HepG2 (cell line): ENCODE results near the gene TMEM198. TPM values are rescaled to one million over a fixed set of nuclear protein-coding genes. Genes with fewer than 3 reads are reported as not detected.
A peak's percentile ranks its signal among the peaks of the same experiment; 100 is the strongest.

Source experiments
- ARID4A ChIP-seq: sonication (generic); formaldehyde crosslinking; IDR thresholded peaks from 2 replicates; pipeline ENCODE4 v1.5.0; 2020; ENCODE audit warnings: mild to moderate bottlenecking, missing genetic modification reagents, borderline replicate concordance
- CENPT ChIP-seq: sonication (generic); formaldehyde crosslinking; IDR thresholded peaks from 2 replicates; pipeline ENCODE4 v1.8.0; 2022; ENCODE audit warnings: low read depth, mild to moderate bottlenecking, moderate library complexity, missing genetic modification reagents
- FOSL2 ChIP-seq: sonication (generic); formaldehyde crosslinking; IDR thresholded peaks from 2 replicates; pipeline ENCODE4 v1.4.0; 2020; ENCODE audit warnings: missing genetic modification reagents
- IRX3 ChIP-seq: sonication (generic); formaldehyde crosslinking; IDR thresholded peaks from 2 replicates; pipeline ENCODE4 v1.8.1; 2023; ENCODE audit warnings: mild to moderate bottlenecking, low read depth, missing genetic modification reagents, borderline replicate concordance
- JUN ChIP-seq: sonication (generic); formaldehyde crosslinking; IDR thresholded peaks from 2 replicates; pipeline ENCODE4 v1.4.0; 2020; ENCODE audit warnings: mild to moderate bottlenecking, missing genetic modification reagents
- KDM5B ChIP-seq: sonication (generic); formaldehyde crosslinking; IDR thresholded peaks from 2 replicates; pipeline ENCODE4 v1.4.0; 2020; ENCODE audit warnings: missing genetic modification reagents, mild to moderate bottlenecking, borderline replicate concordance
- KMT2A ChIP-seq: sonication (generic); formaldehyde crosslinking; IDR thresholded peaks from 2 replicates; pipeline ENCODE4 v1.4.0; 2020; ENCODE audit warnings: missing genetic modification reagents
- MEF2D ChIP-seq: sonication (generic); formaldehyde crosslinking; IDR thresholded peaks from 2 replicates; pipeline ENCODE4 v1.5.1; 2020; ENCODE audit warnings: mild to moderate bottlenecking, missing genetic modification reagents
- PHF21A ChIP-seq: sonication (generic); formaldehyde crosslinking; IDR thresholded peaks from 2 replicates; pipeline ENCODE4 v1.5.0; 2020; ENCODE audit warnings: mild to moderate bottlenecking, missing genetic modification reagents
- PRDM4 ChIP-seq: sonication (generic); formaldehyde crosslinking; IDR thresholded peaks from 2 replicates; pipeline ENCODE4 v1.9.0; 2021; ENCODE audit warnings: missing genetic modification reagents, borderline replicate concordance
- RCOR2 ChIP-seq: IDR thresholded peaks from 2 replicates; pipeline ENCODE4 v1.6.1; 2016; ENCODE audit warnings: missing biosample characterization, missing genetic modification reagents
- ZBTB3 ChIP-seq: sonication (generic); formaldehyde crosslinking; IDR thresholded peaks from 2 replicates; pipeline ENCODE4 v1.4.0; 2020; ENCODE audit warnings: low read depth, mild to moderate bottlenecking, moderate library complexity, missing genetic modification reagents, borderline replicate concordance
- ZFP36L2 ChIP-seq: sonication (generic); formaldehyde crosslinking; IDR thresholded peaks from 2 replicates; pipeline ENCODE4 v1.4.0; 2020; ENCODE audit warnings: missing genetic modification reagents
- ZFP41 ChIP-seq: sonication (generic); formaldehyde crosslinking; IDR thresholded peaks from 2 replicates; pipeline ENCODE4 v1.4.0; 2020; ENCODE audit warnings: mild to moderate bottlenecking, missing genetic modification reagents, borderline replicate concordance
- ZFX ChIP-seq: sonication (generic); formaldehyde crosslinking; IDR thresholded peaks from 2 replicates; pipeline ENCODE4 v1.4.0; 2020; ENCODE audit warnings: mild to moderate bottlenecking, low read depth, missing genetic modification reagents, moderate library complexity
- ZMAT3 ChIP-seq: sonication (generic); formaldehyde crosslinking; conservative IDR thresholded peaks from 2 replicates; pipeline ENCODE4 v1.7.0; 2021; ENCODE audit warnings: missing genetic modification reagents
- ZNF20 ChIP-seq: sonication (generic); formaldehyde crosslinking; IDR thresholded peaks from 2 replicates; pipeline ENCODE4 v1.4.0; 2020; ENCODE audit warnings: mild to moderate bottlenecking, moderate library complexity, missing genetic modification reagents
- ZNF251 ChIP-seq: sonication (generic); formaldehyde crosslinking; IDR thresholded peaks from 2 replicates; pipeline ENCODE4 v1.9.0; 2021; ENCODE audit warnings: mild to moderate bottlenecking, missing genetic modification reagents
- ZNF446 ChIP-seq: sonication (generic); formaldehyde crosslinking; IDR thresholded peaks from 2 replicates; pipeline ENCODE4 v1.5.0; 2020; ENCODE audit warnings: mild to moderate bottlenecking, missing genetic modification reagents
- ZNF737 ChIP-seq: sonication (generic); formaldehyde crosslinking; IDR thresholded peaks from 2 replicates; pipeline ENCODE4 v1.5.0; 2020; ENCODE audit warnings: missing genetic modification reagents, mild to moderate bottlenecking, borderline replicate concordance
- ZNF780A ChIP-seq: sonication (generic); formaldehyde crosslinking; IDR thresholded peaks from 2 replicates; pipeline ENCODE4 v1.8.0; 2022; ENCODE audit warnings: mild to moderate bottlenecking, missing genetic modification reagents, moderate library complexity
- ZNF850 ChIP-seq: sonication (generic); formaldehyde crosslinking; conservative IDR thresholded peaks from 2 replicates; pipeline ENCODE4 v1.9.0; 2021; ENCODE audit warnings: mild to moderate bottlenecking, missing genetic modification reagents
- polyA plus RNA-seq, 8 experiments: library from polyadenylated mRNA; depleted of rRNA in 3 of 8; stranded (reverse) in 7 of 8; unstranded in 1 of 8; fragments of >200 nt; fragmentation: Illumina TruSeq in 4 of 8; extraction: Trizol in 4 of 8; gene quantifications; 2 replicates each; pipeline versions ENCODE4 v1.2.1 to v1.2.3, GENCODE V29; 2011 to 2016; ENCODE audit warnings: low read depth in 4 of 8, missing spikeins in 1 of 8, mixed read lengths in 1 of 8; ENCODE audit not compliant: insufficient read depth in 1 of 8
- total RNA-seq, 5 experiments: library from RNA; depleted of rRNA; stranded (reverse); fragments of >200 nt; fragmentation: Illumina TruSeq; extraction: Trizol; gene quantifications; 2 replicates each; pipeline ENCODE4 v1.2.3, GENCODE V29; 2016; ENCODE audit warnings: low read depth in 1 of 5

The TMEM198 gene
- total and polyA plus RNA-seq, 2 of the 13 experiments (the other 11 are each of a cell fraction or from before 2014, with no cell fraction given), result 17.3 to 23.5 TPM

DNA sequence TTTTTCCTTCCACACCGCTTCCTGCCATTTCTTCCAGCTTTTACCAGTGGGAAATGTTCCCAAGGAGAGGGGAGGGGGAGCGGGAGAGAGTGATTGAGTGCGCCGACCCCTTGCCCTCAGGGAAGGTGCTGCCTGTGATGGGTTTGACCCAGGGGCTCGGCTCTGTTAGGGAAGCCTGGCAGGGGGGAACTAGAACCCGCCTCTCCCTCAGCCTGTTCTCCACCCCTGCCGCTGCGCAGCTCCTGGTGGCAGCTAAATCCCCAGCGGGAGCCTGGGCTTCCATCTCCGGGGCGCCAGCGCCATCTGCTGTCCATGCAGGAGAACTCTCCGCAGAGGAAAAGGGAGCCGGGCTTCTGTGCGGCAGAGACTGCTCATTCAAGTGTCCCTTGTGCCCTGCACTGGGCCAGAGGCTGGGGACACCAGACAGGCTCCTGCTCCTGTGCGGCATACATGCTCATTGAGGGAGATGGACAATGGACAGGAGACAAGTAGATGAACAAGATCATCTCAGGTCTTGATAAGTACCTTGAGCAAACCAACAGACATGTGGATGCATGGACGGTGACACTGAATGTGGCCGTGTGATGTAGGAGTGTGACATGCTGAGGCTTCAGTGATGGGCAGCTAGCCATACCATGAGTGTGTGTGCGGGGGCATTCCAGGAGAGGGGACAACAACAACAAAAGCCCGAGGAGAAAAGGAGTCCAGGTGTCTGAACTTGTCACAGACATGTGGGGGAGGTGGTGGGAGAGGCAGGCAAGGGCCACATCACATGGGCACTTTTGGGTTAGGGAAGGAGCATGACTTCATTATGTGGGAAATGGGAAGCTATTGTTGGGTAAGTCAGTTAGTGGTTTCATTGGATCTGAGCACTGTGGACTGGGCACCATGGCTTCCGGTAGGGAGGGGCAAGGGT is 13.5 kb upstream of the TMEM198 start (continued):
- TF ChIP-seq ARID4A (CRISPR knock-in tag), result peak; percentile 36; the same call in 1 of the 2 replicates
- peak; percentile 29; the same call in 1 of the 2 replicates for TF ChIP-seq FOSL2 (CRISPR knock-in tag)
- no peak for TF ChIP-seq MEF2D (CRISPR knock-in tag)
- no peak for TF ChIP-seq ZNF251
- no peak for TF ChIP-seq ZNF737
- TF ChIP-seq RCOR2 (CRISPR knock-in tag), result no peak
- no peak for TF ChIP-seq ZNF850 (CRISPR knock-in tag)
- TF ChIP-seq CENPT (CRISPR knock-in tag), result no peak
- TF ChIP-seq JUN (CRISPR knock-in tag), result no peak
- TF ChIP-seq PRDM4 (CRISPR knock-in tag), result no peak
- no peak for TF ChIP-seq IRX3 (CRISPR knock-in tag)
- TF ChIP-seq ZMAT3 (CRISPR knock-in tag), result no peak
- TF ChIP-seq PHF21A (CRISPR knock-in tag), result no peak
- TF ChIP-seq ZBTB3 (CRISPR knock-in tag), result no peak
- no peak for TF ChIP-seq ZNF446 (CRISPR knock-in tag)
- no peak for TF ChIP-seq ZNF20 (CRISPR knock-in tag)
- peak; percentile 66; the same call in 1 of the 2 replicates for TF ChIP-seq KDM5B (CRISPR knock-in tag)
- TF ChIP-seq ZFP41 (CRISPR knock-in tag), result no peak
- TF ChIP-seq ZFX (CRISPR knock-in tag), result no peak
- TF ChIP-seq ZFP36L2 (CRISPR knock-in tag), result no peak
- no peak for TF ChIP-seq KMT2A
- no peak for TF ChIP-seq ZNF780A
